GM18498 (cell line): ENCODE data around the gene CHPF2.

Experiments
- ATAC-seq: cut with Tn5 transposase; IDR thresholded peaks from one replicate; pipeline ENCODE4 v1.9.1; 2021; ENCODE audit warnings: mild to moderate bottlenecking, moderate library complexity; ENCODE audit not compliant: unreplicated experiment

CHPF2 gene

GRCh38 chr7:151260471-151260870 lies 28.2 kb downstream of the CHPF2 start:
- ATAC-seq = no peak

DNA sequence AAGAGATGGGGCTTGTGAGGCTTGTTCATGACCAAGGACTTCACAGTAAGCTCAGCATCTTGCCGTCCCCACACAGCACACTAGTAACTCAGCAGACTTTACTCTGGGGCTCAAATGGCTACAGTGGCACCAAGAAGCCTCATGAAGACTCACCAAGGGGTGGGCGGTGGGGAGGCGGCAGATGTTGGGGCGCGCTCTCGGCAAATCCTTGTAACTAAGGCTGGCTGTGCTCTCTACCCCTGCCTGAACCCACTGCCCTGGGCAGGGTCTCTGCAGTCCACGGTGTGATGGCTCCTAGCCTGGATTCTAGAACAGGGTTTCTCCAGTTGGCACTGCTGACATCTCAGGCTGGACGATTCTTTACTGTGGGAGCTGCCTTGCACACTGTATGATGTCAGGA lies 28.6 kb downstream of the CHPF2 start:
- ATAC-seq = no peak

- ATAC-seq = no peak
These were observed 29.2 kb downstream of the CHPF2 start for GRCh38 chr7:151261529-151261928.

- ATAC-seq = no peak
These were observed 32.3 kb downstream of the CHPF2 start for GRCh38 chr7:151264615-151265014.

- ATAC-seq = no peak
These were observed 33.2 kb downstream of the CHPF2 start for GRCh38 chr7:151265351-151265931.

- no peak for ATAC-seq
These were observed 37.2 kb downstream of the CHPF2 start for GRCh38 chr7:151269511-151269910.

DNA sequence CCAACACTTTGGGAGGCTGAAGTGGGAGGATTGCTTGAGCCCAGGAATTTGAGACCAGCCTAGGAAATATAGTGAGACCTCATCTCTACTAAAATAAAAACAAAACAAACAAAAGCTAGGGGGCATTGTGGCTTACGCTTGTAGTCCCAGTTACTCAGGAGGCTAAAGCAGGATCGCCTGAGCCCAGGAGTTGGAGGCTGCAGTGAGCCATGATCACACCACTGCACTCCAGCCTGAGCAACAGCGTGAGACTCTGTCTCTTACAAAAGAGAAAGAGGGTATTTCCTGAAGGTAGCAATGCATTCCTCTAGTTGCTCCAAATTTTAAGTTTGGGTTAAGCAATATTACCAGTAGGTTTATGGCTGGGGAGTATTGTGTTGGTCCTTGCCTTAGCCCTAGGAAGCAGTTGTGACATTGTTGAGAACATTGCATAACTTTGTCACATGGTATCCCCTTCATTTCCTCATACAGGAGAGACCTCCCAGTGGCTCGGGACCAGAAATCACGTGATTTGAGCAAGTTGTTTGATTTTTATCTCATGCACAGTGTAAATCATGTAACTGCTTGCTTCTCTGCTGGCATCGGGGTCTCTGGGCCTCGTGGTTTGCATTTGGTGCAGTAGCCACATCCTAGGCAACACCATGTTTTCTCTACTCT lies 39.5 kb downstream of the CHPF2 start:
- no peak for ATAC-seq

GRCh38 chr7:151272405-151272804 lies 40.1 kb downstream of the CHPF2 start:
- no peak for ATAC-seq

DNA sequence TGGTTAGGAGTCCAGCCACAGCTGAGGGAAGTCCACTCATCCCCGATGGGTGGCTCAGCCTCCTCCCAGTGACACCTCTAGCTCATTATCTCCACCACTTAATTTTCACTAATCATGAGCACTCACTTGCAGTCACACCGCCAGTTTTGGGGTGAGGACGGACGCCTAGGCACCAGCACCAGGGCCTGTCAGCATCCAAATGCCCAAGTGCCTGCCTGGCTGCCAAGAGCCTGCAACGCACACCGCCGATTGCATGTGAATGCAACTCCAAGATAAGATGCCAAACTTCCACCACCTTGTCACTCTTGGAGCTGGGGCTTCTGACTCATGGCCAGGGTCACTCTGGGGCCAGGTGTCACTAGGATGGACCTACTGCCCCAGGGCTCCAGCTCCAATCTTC lies 40.6 kb downstream of the CHPF2 start:
- ATAC-seq = no peak

- ATAC-seq = no peak
These were observed 41.5 kb downstream of the CHPF2 start for GRCh38 chr7:151273651-151274390.

DNA sequence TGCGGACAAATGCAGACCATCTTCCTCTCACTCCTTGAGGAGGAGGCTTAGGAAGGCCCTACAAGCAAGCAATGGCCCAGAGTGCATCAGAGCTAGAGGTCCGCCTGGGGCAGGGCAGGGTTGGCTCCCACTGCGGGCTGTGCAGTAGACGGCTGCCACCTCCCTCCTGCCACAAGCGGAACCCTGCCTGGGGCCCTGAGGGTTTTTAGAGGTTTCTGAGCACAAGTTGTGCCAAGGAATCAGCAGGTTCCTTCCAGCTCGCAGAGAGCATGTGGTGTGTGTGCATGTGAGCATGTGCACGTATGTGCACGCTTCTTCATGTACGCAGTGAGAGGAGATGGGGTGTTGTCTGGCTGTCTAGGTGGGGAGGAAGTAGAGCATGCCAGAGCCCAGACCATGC lies 42.1 kb downstream of the CHPF2 start:
- no peak for ATAC-seq

- no peak for ATAC-seq
These were observed 42.9 kb downstream of the CHPF2 start for GRCh38 chr7:151274936-151275812.

GRCh38 chr7:151275813-151276577 lies 43.7 kb downstream of the CHPF2 start:
- no peak for ATAC-seq

GRCh38 chr7:151276666-151277590 lies 44.6 kb downstream of the CHPF2 start:
- ATAC-seq = peak; percentile 72

- ATAC-seq = no peak
These were observed 45.3 kb downstream of the CHPF2 start for GRCh38 chr7:151277631-151278030.

DNA sequence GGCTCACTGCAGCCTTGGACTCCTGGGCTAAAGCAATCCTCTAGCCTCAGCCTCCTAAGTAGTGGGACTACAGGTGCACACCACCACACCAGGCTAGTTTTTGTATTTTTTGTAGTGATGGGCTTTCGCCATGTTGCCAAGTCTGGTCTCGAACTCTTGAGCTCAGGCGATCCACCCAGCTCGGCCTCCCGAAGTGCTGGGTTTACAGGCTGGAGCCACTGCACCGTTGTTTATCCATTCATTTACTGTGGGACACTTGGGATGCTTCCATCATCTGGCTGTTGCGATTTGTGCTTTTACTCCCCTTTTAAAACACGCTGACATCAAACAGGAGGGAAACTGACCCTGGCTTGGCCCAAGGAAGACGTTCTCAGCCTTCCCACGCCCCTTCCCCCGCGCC lies 46.7 kb downstream of the CHPF2 start:
- no peak for ATAC-seq

- ATAC-seq = no peak
These were observed 47.6 kb downstream of the CHPF2 start for GRCh38 chr7:151279868-151280267.

- ATAC-seq = no peak
These were observed 48.2 kb downstream of the CHPF2 start for GRCh38 chr7:151280388-151281019.

DNA sequence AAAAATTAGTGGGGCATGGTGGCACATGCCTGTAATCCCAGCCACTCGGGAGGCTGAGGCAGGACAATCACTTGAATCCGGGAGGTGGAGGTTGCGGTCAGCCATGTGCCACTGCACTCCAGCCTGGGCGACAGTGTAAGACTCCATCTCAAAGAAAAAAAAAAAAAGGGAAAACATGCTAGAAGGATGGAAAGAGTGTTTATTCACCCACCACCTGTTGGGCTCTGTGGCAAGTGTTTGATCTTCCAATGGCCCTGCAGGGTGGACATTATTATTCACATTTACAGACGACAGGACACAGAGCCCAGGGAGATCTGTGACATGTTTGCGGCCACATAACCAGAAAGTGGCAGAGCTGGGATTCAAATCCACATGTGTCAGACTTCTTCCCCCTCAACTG lies 49.4 kb downstream of the CHPF2 start:
- ATAC-seq = no peak
